ENCODE data around the gene DYNC2LI1. TPM values are rescaled to one million over a fixed set of nuclear protein-coding genes. Genes with fewer than 3 reads are reported as not detected.

The DYNC2LI1 gene
- total RNA-seq, 2 donors from 2014 or later: 6.4 to 10.1 TPM

GRCh38 chr2:43758739-43759138 lies 15.1 kb upstream of the DYNC2LI1 start:
- ATAC-seq (peak in 1 of 2 donors; percentile 29), DNase-seq (peak; percentile 23)
- intact Hi-C loops (cut with DNase I): no loop called here

DNA sequence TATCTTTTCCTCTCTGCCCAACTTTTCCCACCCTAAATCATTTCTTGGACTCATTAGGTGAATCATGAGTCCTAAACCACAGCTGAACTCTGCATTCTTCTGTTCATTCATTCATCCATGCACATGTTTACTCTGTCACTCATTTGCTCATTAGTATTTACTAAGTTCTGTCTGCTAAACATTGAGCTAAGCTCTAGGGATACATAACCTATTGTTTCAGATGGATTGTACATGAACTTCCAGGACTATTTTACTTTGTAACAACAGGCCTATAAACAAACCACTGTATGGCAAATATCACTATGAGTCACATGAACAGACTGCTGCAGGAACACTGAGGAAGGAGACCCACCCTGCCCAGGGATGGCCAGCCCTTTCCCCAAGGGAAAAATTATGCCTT lies 14.6 kb upstream of the DYNC2LI1 start:
- ATAC-seq: peak in 1 of 2 donors; percentile 65

DNA sequence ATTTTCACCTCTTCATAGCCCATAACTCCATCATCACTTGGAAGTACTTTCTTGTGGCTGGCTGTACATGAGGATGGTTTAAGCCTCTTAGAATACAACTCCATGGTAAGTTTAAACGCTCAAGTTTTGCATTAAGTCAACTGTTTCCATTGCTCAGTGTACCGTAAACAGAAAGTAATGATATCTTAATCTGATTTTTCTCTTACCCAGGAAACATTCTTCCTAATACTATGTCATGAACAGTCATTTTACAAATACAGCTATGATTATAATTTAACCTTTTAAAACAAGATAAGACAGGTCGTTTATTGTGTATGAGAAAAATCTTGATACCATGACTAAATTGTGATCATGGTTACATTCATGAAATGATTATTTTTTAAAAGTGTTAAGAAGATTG lies 11.6 kb upstream of the DYNC2LI1 start:
- no peak for DNase-seq
- no peak for ATAC-seq
- intact Hi-C loops (cut with DNase I): no loop called here

More for the DNA sequence above, 14.6 kb upstream of the DYNC2LI1 start:
- DNase-seq: no peak
- intact Hi-C loops (cut with DNase I): no loop called here

GRCh38 chr2:43763091-43763490 lies 10.7 kb upstream of the DYNC2LI1 start:
- ATAC-seq: no peak
- intact Hi-C loops (cut with DNase I): no loop called here

DNA sequence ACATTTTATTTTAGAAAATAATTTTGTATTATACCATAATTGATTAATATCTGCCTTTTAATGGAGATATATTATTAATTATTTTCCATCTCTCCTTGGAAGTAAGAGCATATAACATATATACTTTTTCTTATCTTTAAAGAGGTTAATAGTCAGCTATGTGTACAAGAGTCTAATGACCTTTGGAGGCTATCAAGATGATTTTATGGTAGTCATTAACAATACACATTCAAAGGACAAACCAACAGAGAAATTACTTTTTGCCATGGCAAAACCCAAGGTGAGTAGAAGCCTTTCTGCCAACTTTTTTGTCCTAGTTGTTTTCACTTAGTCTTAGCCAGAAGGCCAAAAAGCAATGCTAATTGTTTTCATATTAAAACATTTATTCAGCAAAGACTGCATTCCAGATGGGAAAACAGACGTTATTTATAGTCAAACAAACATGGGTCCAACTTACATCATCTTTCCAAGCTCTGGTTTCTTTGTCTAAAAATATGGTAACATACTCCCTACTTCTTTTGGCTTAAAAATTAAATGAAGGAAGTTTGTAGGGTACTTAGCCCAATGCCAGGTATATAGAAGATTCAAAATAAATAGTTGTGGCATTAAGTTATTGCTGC lies 9.6 kb upstream of the DYNC2LI1 start:
- intact Hi-C loops (cut with DNase I): no loop called here
- DNase-seq (no peak), ATAC-seq (no peak)

More at GRCh38 chr2:43763091-43763490, 10.7 kb upstream of the DYNC2LI1 start:
- no peak for DNase-seq

- no peak for DNase-seq
- no peak for ATAC-seq
- intact Hi-C loops (cut with DNase I): no loop called here
These were observed 7.8 kb upstream of the DYNC2LI1 start for GRCh38 chr2:43766006-43766405.

GRCh38 chr2:43774617-43775016 lies 778 bp downstream of the DYNC2LI1 start:
- intact Hi-C loops (cut with DNase I): no loop called here
- ATAC-seq (peak; percentile 1 to 6), DNase-seq (no peak)

DNA sequence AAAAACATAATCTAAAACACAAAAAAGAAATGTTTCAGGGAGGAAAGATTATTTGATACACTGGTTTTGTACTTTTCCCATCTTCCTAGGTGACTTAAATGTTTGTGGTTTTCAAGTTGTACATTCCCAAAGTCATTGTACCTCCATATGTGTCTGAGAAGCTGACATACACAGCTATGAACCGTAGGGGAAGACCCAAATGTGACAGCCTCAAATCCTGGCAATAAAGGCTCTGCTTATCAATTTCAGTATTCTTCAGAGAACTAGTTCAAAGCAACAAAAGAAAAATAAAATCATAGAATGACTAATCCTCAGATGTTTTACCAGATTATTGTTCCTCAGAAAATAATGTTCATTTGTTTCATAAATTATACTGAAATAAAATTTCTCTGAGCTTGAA lies 2.5 kb downstream of the DYNC2LI1 start:
- intact Hi-C loops (cut with DNase I): no loop called here
- ATAC-seq (no peak), DNase-seq (no peak)

DNA sequence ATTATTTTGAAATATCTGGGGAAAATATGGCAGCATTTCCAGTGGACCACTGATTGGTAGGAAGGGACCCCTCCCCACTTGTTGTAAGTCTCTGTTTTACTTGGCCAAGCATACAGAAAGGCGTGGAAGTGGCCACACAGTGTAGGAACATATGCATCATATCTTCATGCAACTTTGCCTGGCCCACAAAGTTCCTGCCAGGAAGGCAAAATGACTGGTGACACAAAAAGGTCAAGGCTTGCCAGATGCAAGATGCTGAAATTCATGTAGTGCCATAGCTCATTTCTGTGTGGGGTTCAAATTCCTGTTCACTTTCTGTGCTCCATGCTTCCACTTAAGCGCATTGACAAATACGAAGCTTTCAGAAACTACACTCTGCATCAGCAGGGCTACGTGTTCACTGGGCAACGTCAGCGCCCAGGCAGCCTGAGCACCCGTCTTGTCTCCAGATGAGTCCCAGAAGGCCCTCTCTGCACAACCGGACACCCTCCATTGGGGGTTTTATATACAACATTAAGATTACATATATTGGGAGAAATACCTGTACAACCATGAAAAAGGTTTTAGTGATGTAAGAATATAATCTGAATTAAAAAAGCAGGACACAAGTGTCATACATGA lies 3.6 kb downstream of the DYNC2LI1 start:
- intact Hi-C loops (cut with DNase I): no loop called here
- ATAC-seq (no peak), DNase-seq (no peak)

- ATAC-seq (no peak), DNase-seq (no peak)
- intact Hi-C loops (cut with DNase I): no loop called here
These were observed 4.4 kb downstream of the DYNC2LI1 start for GRCh38 chr2:43778233-43778632.

GRCh38 chr2:43787895-43788294 lies 14.1 kb downstream of the DYNC2LI1 start:
- ATAC-seq (no peak), DNase-seq (no peak)
- intact Hi-C loops (cut with DNase I): loop anchor here in 1 of 2 donors (10.0 kb wide), 1 partner anchor 173 kb away; no protein-coding TSS in a partner anchor

GRCh38 chr2:43788646-43789045 lies 14.8 kb downstream of the DYNC2LI1 start:
- intact Hi-C loops (cut with DNase I): loop anchor here in 1 of 2 donors (10.0 kb wide), 1 partner anchor 174 kb away; no protein-coding TSS in a partner anchor
- no peak for ATAC-seq

GRCh38 chr2:43790147-43790546 lies 16.3 kb downstream of the DYNC2LI1 start:
- ATAC-seq: peak in 1 of 2 donors; percentile 27
- intact Hi-C loops (cut with DNase I): loop anchor here in 1 of 2 donors (10.0 kb wide), 1 partner anchor 175 kb away; no protein-coding TSS in a partner anchor

More at GRCh38 chr2:43788646-43789045, 14.8 kb downstream of the DYNC2LI1 start:
- no peak for DNase-seq

DNA sequence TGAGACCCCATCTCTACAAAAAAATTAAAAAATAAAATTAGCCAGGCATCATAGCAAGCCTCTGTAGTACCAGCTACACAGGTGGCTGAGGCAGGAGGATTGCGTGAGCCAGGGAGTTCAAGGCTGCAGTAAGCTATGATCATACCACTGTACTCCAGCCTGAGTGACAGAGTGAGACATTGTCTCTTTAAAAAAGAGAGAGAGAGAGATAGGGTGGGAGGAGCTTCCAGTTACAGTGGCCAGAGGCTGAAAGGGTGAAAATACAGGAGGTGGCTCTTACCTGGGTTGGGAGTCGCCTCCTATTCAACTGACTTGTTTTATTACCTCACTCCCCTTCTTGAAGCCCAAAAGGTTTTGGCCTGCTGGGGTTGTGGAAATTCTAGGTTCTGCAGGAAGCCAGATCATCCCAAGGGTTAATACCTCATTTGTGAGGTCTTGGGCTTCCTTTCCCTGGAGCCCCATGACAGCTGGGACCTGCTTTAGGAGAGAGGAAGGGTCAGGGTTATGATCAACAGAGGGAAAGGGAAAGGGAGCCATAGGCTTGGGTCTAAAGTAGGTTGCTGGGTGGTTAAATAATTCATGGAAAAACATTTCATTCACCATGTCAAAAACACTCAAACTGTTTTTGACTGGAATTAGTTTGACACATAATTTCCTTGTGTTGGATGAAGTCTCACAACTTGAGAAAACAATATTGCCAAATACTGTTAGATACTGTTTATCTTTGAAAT lies 17.4 kb downstream of the DYNC2LI1 start:
- ATAC-seq (no peak), DNase-seq (no peak)
- intact Hi-C loops (cut with DNase I): loop anchor here in 1 of 2 donors (10.0 kb wide), 1 partner anchor 176 kb away; no protein-coding TSS in a partner anchor

More at GRCh38 chr2:43790147-43790546, 16.3 kb downstream of the DYNC2LI1 start:
- no peak for DNase-seq

- ATAC-seq (no peak), DNase-seq (no peak)
- intact Hi-C loops (cut with DNase I): loop anchor here in 1 of 2 donors (10.0 kb wide), 1 partner anchor 178 kb away; no protein-coding TSS in a partner anchor
These were observed 18.8 kb downstream of the DYNC2LI1 start for GRCh38 chr2:43792653-43793052.

DNA sequence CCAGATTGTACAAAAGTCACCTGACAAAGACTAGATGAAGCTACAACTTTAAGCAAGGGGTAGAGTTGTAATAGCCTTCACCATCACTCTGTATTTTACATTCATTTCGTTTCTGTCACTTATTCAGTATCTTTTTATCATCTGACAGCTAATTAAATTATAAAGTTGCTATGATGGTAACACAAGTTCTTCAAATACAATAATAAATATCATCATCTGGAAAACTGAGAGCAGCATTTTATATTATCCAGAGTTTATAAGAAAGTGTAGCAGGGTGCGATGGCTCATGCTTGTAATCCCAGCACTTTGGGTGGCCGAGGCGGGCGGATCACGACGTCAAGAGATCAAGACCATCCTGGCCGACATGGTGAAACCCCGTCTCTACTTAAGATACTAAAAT lies 21.1 kb downstream of the DYNC2LI1 start:
- intact Hi-C loops (cut with DNase I): loop anchor here in 1 of 2 donors (10.0 kb wide), 1 partner anchor 180 kb away; no protein-coding TSS in a partner anchor
- no peak for DNase-seq
- no peak for ATAC-seq

DNA sequence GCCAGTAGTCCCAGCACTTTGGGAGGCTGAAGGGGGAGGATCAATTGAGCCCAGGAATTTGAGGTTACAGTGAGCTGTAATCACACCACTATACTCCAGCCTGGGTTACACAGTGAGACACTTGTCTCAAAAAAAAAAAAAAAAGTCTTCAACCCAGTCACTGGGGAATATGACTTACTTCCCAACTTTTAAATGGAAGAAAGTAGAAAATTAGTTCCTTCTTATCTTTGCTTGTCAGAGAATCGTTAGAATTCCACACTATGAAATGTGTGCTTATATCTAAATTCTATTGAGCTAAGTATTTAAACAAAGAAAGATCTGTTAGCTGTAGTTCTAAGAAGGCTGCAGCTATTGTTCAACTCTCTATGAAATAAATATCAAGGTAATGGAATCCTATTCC lies 22.4 kb downstream of the DYNC2LI1 start:
- ATAC-seq (no peak), DNase-seq (no peak)
- intact Hi-C loops (cut with DNase I): loop anchor here in 1 of 2 donors (10.0 kb wide), 1 partner anchor 181 kb away; no protein-coding TSS in a partner anchor

DNA sequence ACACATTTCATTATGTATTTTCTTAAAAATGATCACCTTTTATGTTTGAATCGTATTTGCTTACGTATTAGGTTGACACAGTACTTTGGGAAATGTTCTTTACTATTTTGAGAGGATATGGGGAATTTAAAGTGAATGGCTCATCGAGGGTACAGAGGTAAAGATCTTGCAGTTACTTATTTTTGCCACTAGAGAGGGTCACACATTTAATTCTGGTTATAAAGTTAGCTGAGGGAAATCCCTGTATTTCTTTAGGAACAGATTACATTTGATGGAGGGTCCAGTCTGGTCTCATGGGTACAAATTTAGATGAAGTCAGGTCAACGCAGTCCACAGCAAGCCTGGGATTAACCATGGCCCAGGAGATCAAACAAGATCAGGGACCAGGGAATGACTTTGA lies 24.5 kb downstream of the DYNC2LI1 start:
- ATAC-seq: no peak
- no peak for DNase-seq
- intact Hi-C loops (cut with DNase I): loop anchor here in 1 of 2 donors (10.0 kb wide), 1 partner anchor 183 kb away; no protein-coding TSS in a partner anchor

DNA sequence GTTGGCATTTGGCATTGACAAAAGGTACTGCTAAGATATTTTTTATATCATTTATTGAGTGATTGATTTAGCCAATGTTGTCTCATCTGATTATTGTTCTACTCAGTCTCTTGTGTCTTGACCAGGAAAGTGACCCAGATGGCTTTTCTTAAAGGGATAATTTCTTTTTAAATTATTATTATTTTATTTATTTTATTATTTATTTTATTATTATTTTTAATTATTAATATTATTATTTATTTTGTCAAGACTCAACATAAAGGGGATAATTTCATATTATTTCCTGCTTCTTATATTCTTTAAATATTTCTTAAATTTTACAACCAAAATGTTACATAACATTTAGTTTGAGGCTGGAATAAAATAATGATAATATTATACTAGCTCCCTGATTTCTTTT lies 27.1 kb downstream of the DYNC2LI1 start:
- intact Hi-C loops (cut with DNase I): no loop called here
- no peak for ATAC-seq
- DNase-seq: no peak

- DNase-seq: no peak
- ATAC-seq: no peak
- intact Hi-C loops (cut with DNase I): no loop called here
These were observed 28.3 kb downstream of the DYNC2LI1 start for GRCh38 chr2:43802135-43802534.
